ENCODE data around the gene HCFC2. TPM values are rescaled to one million over a fixed set of nuclear protein-coding genes. Genes with fewer than 3 reads are reported as not detected.

The HCFC2 gene
- polyA plus RNA-seq, 1 experiment: 10.4 TPM

- Histone ChIP-seq H3K4me3 (ENCODE audit: low read depth, low read length) (peak overlapping the region; percentile 68), H3K36me3 (ENCODE audit: control insufficient read depth, insufficient read depth, low read length) (peaks cover 2% of the 10 kb centered on the region), H3K27me3 (ENCODE audit: control insufficient read depth, insufficient read depth, low read length) (no peaks in the 10 kb centered on the region)
- POLR2A ChIA-PET: no interaction called here
- CTCF ChIA-PET: no interaction called here
- no peak for DNase-seq (ENCODE audit: low read depth)
- no peak for TF ChIP-seq CTCF (IDR thresholded peaks at IDR 0.05; ENCODE audit: insufficient read depth, low read depth, low read length)
Observed at GRCh38 chr12:104136577-104136976, 72.2 kb downstream of the HCFC2 start.

- DNase-seq (ENCODE audit: low read depth): no peak
- ChIA-PET CTCF (interaction anchor here (1.0 to 1.3 kb wide), 2 partner anchors 28 to 127 kb away, joined by 3 read pairs; no protein-coding TSS in a partner anchor), POLR2A (interaction anchor here (1.0 kb wide), 2 partner anchors 40 to 612 kb away, joined by 3 to 4 read pairs; no protein-coding TSS in a partner anchor)
- peak overlapping the region; percentile 68 for H3K4me3 ChIP-seq (ENCODE audit: low read depth, low read length)
- H3K36me3 ChIP-seq (ENCODE audit: control insufficient read depth, insufficient read depth, low read length): peaks cover 2% of the 10 kb centered on the region
- no peaks in the 10 kb centered on the region for H3K27me3 ChIP-seq (ENCODE audit: control insufficient read depth, insufficient read depth, low read length)
- TF ChIP-seq CTCF (IDR thresholded peaks at IDR 0.05; ENCODE audit: insufficient read depth, low read depth, low read length): no peak
Observed at GRCh38 chr12:104137001-104137901, 72.9 kb downstream of the HCFC2 start.

- TF ChIP-seq CTCF (IDR thresholded peaks at IDR 0.05; ENCODE audit: insufficient read depth, low read depth, low read length): no peak
- peak; percentile 75 for DNase-seq (ENCODE audit: low read depth)
- ChIA-PET CTCF (interaction anchor here (1.0 to 1.3 kb wide), 4 partner anchors 29 to 963 kb away, joined by 3 to 4 read pairs (median 3); no protein-coding TSS in a partner anchor), POLR2A (interaction anchor here (1.0 kb wide), 2 partner anchors 39 to 612 kb away, joined by 3 to 4 read pairs; no protein-coding TSS in a partner anchor)
- peak within 1 kb of the TSS; percentile 68 for H3K4me3 ChIP-seq (ENCODE audit: low read depth, low read length)
- H3K36me3 ChIP-seq (ENCODE audit: control insufficient read depth, insufficient read depth, low read length): peaks cover 2% of the 10 kb centered on the region
- no peaks in the 10 kb centered on the region for H3K27me3 ChIP-seq (ENCODE audit: control insufficient read depth, insufficient read depth, low read length)
Observed at GRCh38 chr12:104137902-104138796, 73.8 kb downstream of the HCFC2 start, which contains the start of gene NFYB. Gene NFYB, minus strand, starts transcription at chr12:104138210. Its CDS starts 2,757 bp downstream, at chr12:104135453.

- peak overlapping the region; percentile 46 for H3K4me3 ChIP-seq (ENCODE audit: low read depth, low read length)
- ChIA-PET CTCF (interaction anchor here (1.2 to 1.3 kb wide), 3 partner anchors 39 to 962 kb away, joined by 3 to 4 read pairs (median 3); no protein-coding TSS in a partner anchor), POLR2A (no interaction called here)
- no peak for DNase-seq (ENCODE audit: low read depth)
- TF ChIP-seq CTCF (IDR thresholded peaks at IDR 0.05; ENCODE audit: insufficient read depth, low read depth, low read length): no peak
- no peaks in the 10 kb centered on the region for H3K27me3 ChIP-seq (ENCODE audit: control insufficient read depth, insufficient read depth, low read length)
- H3K36me3 ChIP-seq (ENCODE audit: control insufficient read depth, insufficient read depth, low read length): peaks cover 2% of the 10 kb centered on the region
Observed at GRCh38 chr12:104138797-104139152, 74.4 kb downstream of the HCFC2 start.

All from BJ (cell line).